HEK293 (cell line): ENCODE data around the gene EDA.

Experiments
- CTCF ChIA-PET: fragments of 350-600 bp; formaldehyde crosslinking; extraction: SDS; loops from one replicate; lab custom pipeline; 2021; ENCODE audit warnings: antibody characterized with exemption; lab: Yijun Ruan, JAX
- POLR2A ChIA-PET: fragments of 300-600 bp; formaldehyde crosslinking; extraction: SDS; loops from one replicate; lab custom pipeline; 2020; ENCODE audit warnings: antibody characterized with exemption, inconsistent platforms; lab: Yijun Ruan, JAX
- H3K27ac ChIP-seq: fragments of 200-500 bp; sonication (Bioruptor generic); 2 replicates; pipeline ENCODE4 v1.5.1; 2014; ENCODE audit warnings: low read depth, low read length, control low read depth, inconsistent platforms; ENCODE audit errors: extremely low read depth
- H3K36me3 ChIP-seq, 2 experiments: fragments of 200-500 bp in 1 of 2; sonication (Bioruptor generic) in 1 of 2; 1 replicate in 1 of 2; 2 replicates in 1 of 2; pipeline ENCODE4 v1.5.1; 2014 to 2017; ENCODE audit warnings: inconsistent platforms in 2 of 2, low read length in 2 of 2; ENCODE audit not compliant: control insufficient read depth in 2 of 2, insufficient read depth in 1 of 2
- H3K4me1 ChIP-seq: fragments of 200-500 bp; sonication (Bioruptor generic); 2 replicates; pipeline ENCODE4 v1.5.1; 2014; ENCODE audit warnings: mild to moderate bottlenecking, low read length, inconsistent platforms; ENCODE audit not compliant: control insufficient read depth, insufficient read depth
- H3K4me3 ChIP-seq: 2 replicates; pipeline ENCODE4 v1.5.1; 2011; ENCODE audit warnings: low read depth, mild to moderate bottlenecking, control low read depth, low read length, moderate library complexity
- H3K9me3 ChIP-seq: fragments of 200-500 bp; sonication (Bioruptor generic); 2 replicates; pipeline ENCODE4 v1.5.1; 2014; ENCODE audit warnings: low read depth, low read length, inconsistent platforms; ENCODE audit not compliant: control insufficient read depth, insufficient read depth
- GLI2 ChIP-seq: fragments of 450-650 bp; formaldehyde crosslinking; IDR thresholded peaks from 2 replicates; pipeline ENCODE4; 2017; ENCODE audit warnings: missing biosample characterization, missing genetic modification characterization, low read depth, borderline replicate concordance
- KLF9 ChIP-seq: fragments of 450-650 bp; formaldehyde crosslinking; IDR thresholded peaks from 2 replicates; pipeline ENCODE4 v1.5.1; 2016; ENCODE audit warnings: missing biosample characterization, missing genetic modification characterization, low read depth
- MZF1 ChIP-seq: fragments of 450-650 bp; formaldehyde crosslinking; IDR thresholded peaks from 2 replicates; pipeline ENCODE4 v1.5.1; 2017; ENCODE audit warnings: missing biosample characterization, missing genetic modification characterization, borderline replicate concordance
- PRDM2 ChIP-seq: fragments of 450-650 bp; formaldehyde crosslinking; IDR thresholded peaks from 2 replicates; pipeline ENCODE4 v1.5.1; 2016; ENCODE audit warnings: missing biosample characterization, missing genetic modification characterization, borderline replicate concordance
- PRDM4 ChIP-seq: fragments of 450-650 bp; formaldehyde crosslinking; IDR thresholded peaks from 2 replicates; pipeline ENCODE4 v1.5.1; 2017; ENCODE audit warnings: missing biosample characterization, missing genetic modification characterization
- REST ChIP-seq: fragments of 450-650 bp; formaldehyde crosslinking; IDR thresholded peaks from 2 replicates; pipeline ENCODE4 v1.5.1; 2016; ENCODE audit warnings: missing biosample characterization, missing genetic modification characterization
- ZBTB10 ChIP-seq: fragments of 450-650 bp; formaldehyde crosslinking; IDR thresholded peaks from 2 replicates; pipeline ENCODE4 v1.5.1; 2016; ENCODE audit warnings: missing biosample characterization, missing genetic modification characterization
- ZFHX2 ChIP-seq: fragments of 450-650 bp; formaldehyde crosslinking; conservative IDR thresholded peaks from 2 replicates; pipeline ENCODE4 v1.5.1; 2016; ENCODE audit warnings: missing biosample characterization, missing genetic modification characterization
- ZNF10 ChIP-seq: fragments of 450-650 bp; formaldehyde crosslinking; IDR thresholded peaks from 2 replicates; pipeline ENCODE4 v1.5.1; 2017; ENCODE audit warnings: missing biosample characterization, missing genetic modification characterization
- ZNF174 ChIP-seq: fragments of 450-650 bp; formaldehyde crosslinking; IDR thresholded peaks from 2 replicates; pipeline ENCODE4 v1.5.0; 2017; ENCODE audit warnings: missing biosample characterization, mild to moderate bottlenecking, missing genetic modification characterization
- ZNF202 ChIP-seq: fragments of 450-650 bp; formaldehyde crosslinking; IDR thresholded peaks from 2 replicates; pipeline ENCODE4 v1.5.1; 2016; ENCODE audit warnings: missing biosample characterization, missing genetic modification characterization, borderline replicate concordance
- ZNF221 ChIP-seq: fragments of 450-650 bp; formaldehyde crosslinking; IDR thresholded peaks from 2 replicates; pipeline ENCODE4 v1.5.1; 2017; ENCODE audit warnings: missing biosample characterization, missing genetic modification characterization, borderline replicate concordance
- ZNF48 ChIP-seq: fragments of 450-650 bp; formaldehyde crosslinking; IDR thresholded peaks from 2 replicates; pipeline ENCODE4 v1.5.1; 2016; ENCODE audit warnings: missing biosample characterization, missing genetic modification characterization
- ZNF501 ChIP-seq: fragments of 450-650 bp; formaldehyde crosslinking; IDR thresholded peaks from 2 replicates; pipeline ENCODE4 v1.5.1; 2016; ENCODE audit warnings: missing biosample characterization, missing genetic modification characterization
- ZNF513 ChIP-seq: fragments of 450-650 bp; IDR thresholded peaks from 2 replicates; pipeline ENCODE4 v1.5.1; 2018; ENCODE audit warnings: missing biosample characterization, missing genetic modification characterization
- ZNF670 ChIP-seq: fragments of 450-650 bp; formaldehyde crosslinking; IDR thresholded peaks from 2 replicates; pipeline ENCODE4 v1.5.1; 2016; ENCODE audit warnings: missing biosample characterization, missing genetic modification characterization, low read depth
- ZNF707 ChIP-seq: fragments of 450-650 bp; formaldehyde crosslinking; IDR thresholded peaks from 2 replicates; pipeline ENCODE4 v1.5.1; 2016; ENCODE audit warnings: missing biosample characterization, missing genetic modification characterization
- ZNF830 ChIP-seq: fragments of 450-650 bp; IDR thresholded peaks from 2 replicates; pipeline ENCODE4 v1.5.0; 2018; ENCODE audit warnings: missing biosample characterization, missing genetic modification characterization, low read depth, mild to moderate bottlenecking, moderate library complexity
- ZNF837 ChIP-seq: fragments of 450-650 bp; formaldehyde crosslinking; IDR thresholded peaks from 2 replicates; pipeline ENCODE4 v1.5.1; 2016; ENCODE audit warnings: missing biosample characterization, missing genetic modification characterization

Gene EDA

GRCh38 chrX:70082723-70083122, 466.8 kb downstream of the EDA start:
- Histone ChIP-seq H3K27ac (no peak overlapping the region), H3K9me3 (no peaks in the 10 kb centered on the region), H3K36me3 (no peaks in the 10 kb centered on the region), H3K4me1 (0 out of 2 replicates have a peak, but pooled peaks cover 2% of the 10 kb centered on the region), H3K4me3 (no peak overlapping the region)
- ChIA-PET CTCF (interaction anchor here (0.6 to 1.3 kb wide), 4 partner anchors 11 to 309 kb away, joined by 3 to 8 read pairs (median 4); no protein-coding TSS in a partner anchor), POLR2A (no interaction called here)
- TF ChIP-seq ZNF707 (tag by site-specific recombination) (no peak), ZNF837 (tag by site-specific recombination) (no peak), REST (tag by site-specific recombination) (no peak), GLI2 (tag by site-specific recombination) (no peak), PRDM4 (tag by site-specific recombination) (no peak), KLF9 (tag by site-specific recombination) (no peak), ZNF10 (tag by site-specific recombination) (no peak), ZBTB10 (tag by site-specific recombination) (no peak), ZFHX2 (tag by site-specific recombination) (no peak), ZNF174 (tag by site-specific recombination) (no peak), ZNF830 (tag by site-specific recombination) (no peak), PRDM2 (tag by site-specific recombination) (no peak), ZNF202 (tag by site-specific recombination) (no peak), ZNF670 (no peak), ZNF501 (tag by site-specific recombination) (no peak), MZF1 (tag by site-specific recombination) (no peak), ZNF48 (no peak), ZNF221 (tag by site-specific recombination) (no peak), ZNF513 (tag by site-specific recombination) (no peak)
